GM19452 (cell line): ENCODE measurements around the gene SLC4A1.

Experiments used
- ATAC-seq: cut with Tn5 transposase; IDR thresholded peaks from one replicate; pipeline ENCODE4 v1.9.1; 2021; ENCODE audit not compliant: unreplicated experiment

Gene SLC4A1

DNA sequence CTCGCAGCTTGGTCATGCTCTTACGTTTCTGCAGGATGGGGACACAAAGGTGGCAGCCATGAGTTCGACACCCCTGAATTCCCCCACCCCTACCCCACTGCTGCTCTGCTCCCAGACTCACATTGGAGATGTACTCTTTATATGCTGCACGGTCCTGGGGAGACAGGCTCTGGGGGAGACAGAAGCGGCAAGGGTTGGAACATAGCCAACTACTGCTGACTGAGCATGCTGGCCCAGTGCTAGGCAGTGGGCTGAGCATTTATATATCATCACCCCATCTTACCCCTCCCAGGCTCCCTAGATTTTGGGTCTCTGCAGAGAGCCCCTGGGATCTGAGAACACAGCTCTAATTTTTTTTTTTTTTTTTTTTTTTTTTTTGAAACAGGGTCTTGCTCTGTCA, 60.2 kb downstream of the SLC4A1 start:
- no peak for ATAC-seq

DNA sequence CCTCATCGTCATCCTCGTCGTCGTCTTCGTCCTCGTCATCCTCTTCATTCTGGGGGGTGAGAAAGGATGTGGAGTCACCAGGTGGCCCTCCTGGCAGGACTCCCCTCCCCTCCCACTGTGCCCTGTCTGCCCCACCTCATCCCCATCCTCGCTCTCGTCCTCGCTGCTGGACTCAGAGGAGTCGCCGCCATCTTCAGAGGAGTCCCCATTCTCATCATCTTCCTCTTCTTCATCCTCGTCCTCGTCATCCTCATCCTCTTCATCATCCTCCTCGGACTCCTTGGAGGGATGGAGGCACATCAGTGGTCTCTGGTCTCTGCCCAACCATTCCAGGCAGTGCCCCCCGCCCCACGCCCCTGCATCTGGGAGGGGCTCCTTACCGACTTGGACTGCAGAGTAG, 60.6 kb downstream of the SLC4A1 start:
- no peak for ATAC-seq

DNA sequence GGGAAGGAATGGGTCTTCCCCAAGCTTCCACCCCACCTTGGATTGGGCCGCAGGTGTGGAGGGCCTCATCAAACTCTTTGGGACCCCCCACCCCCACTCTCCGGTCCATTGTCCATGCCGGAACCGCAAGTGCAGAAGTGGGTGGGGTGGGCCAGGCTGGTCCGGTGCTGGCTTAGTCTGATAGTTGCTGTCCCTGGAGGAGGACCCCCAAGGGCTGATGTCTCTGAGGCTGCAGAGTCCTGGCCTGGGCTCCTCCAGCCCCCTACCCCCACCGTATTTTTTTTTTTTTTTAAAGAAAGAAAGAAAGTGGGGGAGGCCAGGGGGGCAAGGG, 61.1 kb downstream of the SLC4A1 start:
- ATAC-seq: no peak

DNA sequence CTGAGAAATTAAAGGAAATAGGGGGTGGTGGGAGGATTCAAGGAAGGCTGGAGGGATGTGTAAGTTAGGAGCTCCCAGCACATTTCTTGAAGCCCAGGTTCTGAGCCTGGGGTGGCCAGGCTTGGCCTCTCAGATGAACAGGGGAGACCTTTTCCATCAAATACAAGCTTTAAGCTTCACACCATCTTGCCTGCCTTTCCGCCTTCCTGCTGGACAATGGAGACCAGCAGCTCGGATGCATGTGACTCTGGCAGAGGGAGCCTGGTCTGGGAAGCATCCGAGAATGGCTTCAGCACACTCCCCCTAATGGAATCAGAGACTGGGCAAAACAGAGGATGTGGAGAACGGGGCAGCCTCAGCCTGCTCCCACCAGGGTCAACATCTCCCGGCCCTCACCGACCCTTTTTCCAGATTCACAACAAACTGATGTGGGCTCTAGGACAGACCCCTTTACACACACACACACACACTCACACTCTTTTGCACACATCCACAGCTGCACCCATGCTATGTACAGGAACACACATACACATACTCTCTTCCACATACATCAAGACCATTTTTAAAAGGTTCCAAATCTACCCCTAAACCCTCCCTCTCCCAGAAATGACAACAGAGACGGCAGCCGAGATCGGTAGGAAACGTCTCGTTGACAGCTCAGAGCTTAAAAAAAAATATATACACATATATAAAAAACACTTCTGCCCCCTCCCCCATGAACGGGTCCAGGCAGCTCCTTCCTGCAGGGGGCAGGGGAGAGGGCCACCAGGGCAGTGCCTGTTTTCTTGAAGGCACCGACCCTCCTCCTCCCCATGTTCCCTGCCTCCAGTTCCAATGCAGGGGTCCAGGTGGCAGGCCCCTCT, 61.7 kb downstream of the SLC4A1 start:
- ATAC-seq: no peak

DNA sequence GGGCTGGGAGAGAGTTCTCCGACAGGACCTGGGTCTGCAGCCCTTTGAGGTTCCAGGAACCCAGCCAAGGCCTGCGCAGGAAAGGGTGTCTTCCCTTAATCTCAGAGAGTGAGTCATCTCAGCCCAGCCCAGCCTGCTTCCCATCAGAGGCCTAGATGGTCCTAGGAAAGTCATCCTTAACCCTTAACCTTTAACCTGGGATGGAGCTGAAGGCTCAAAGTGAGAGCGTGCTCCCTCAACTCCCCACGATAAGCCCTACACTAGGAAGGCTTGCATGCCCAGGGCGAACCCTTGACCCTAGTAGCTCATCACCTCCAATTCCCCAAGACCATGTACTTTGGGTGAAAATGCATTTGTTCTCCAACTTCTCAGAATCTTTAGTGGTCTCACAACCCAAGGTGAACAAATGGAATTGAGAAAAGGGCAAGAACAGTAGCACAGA, 63.5 kb downstream of the SLC4A1 start:
- no peak for ATAC-seq

DNA sequence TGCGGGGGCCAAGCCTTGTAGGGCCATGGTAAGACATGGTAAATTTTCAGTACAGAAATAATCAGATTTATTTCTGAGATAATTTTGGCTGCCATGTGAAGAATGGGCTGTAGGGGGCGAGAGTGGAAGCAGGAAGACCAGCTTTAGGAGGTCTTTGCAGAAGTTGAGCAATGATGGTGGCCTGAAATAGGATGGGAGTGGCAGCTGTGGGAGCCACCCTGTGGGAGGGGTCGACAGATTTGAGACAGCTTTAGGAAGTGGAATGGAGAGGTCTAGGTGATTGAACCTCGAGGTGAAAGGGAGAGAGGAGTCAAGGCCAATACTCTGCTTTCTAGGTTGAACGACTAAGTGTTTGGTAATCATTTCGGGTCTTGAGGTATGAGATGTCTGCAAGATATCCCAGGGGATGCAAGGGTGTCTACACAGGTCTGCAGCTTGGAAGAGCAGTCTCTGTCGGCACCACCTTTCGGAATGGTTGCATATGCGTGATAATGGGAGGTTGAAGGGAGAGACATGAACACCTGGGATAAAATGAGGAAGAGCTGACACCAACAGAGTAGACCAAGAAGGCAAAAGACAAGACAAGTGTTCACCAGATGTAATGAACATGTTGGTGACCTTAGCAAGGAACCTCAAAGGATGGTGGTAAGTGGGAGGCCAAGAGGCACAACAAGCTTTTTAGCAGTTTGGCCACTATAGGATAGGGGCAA, 64.0 kb downstream of the SLC4A1 start:
- ATAC-seq: no peak

DNA sequence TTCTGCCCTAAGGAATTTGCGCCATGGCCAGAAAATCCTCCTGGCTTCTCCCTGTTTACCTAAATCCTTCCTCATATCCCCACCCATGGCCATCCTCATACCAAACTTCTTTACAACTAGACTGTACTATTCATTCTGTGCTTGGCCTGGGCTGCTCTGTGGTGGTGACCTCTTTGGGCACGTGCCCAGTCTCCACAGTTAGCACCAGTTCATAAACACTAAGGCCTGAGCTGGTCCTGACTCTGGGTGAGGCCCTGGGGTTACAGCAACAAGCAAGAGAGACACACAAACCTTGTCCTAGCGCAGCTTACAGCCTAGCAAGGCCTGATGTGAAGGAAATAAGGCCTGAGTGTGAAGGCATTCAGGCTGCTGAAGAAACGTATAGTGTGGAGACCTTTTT, 65.2 kb downstream of the SLC4A1 start:
- no peak for ATAC-seq

DNA sequence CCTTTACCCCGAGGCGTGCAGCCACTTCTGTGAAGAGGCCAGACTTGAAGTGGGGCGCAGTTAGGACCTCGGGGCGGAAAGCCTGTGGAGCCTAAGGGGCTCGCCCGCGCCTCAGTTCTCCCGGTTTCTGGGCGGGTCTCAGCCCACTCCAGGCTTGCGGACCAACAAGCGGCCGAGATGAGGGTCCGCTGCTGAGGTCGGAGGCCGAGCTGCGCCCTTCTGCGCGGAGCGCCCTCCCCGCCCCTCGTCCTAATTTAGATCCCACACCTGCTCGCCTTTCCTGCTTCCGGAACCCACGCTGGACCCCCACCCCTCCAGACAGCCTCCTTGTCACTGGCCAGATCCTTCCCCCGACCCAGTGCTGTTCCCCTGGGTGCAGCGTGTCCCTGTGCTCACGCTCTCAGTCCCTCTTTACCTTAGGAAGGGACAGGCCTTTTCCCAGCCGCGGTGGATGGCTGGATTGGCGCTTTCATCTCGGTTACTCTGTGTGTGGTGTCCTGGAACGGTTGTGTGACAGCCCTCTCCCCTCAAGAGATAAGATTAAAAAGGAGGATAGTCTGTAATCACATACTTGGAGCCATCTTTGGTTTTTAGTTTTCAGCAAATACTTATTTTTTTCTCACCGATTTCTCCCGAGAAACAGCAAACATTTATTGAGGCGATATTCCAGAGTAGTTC, 67.3 kb downstream of the SLC4A1 start:
- no peak for ATAC-seq

DNA sequence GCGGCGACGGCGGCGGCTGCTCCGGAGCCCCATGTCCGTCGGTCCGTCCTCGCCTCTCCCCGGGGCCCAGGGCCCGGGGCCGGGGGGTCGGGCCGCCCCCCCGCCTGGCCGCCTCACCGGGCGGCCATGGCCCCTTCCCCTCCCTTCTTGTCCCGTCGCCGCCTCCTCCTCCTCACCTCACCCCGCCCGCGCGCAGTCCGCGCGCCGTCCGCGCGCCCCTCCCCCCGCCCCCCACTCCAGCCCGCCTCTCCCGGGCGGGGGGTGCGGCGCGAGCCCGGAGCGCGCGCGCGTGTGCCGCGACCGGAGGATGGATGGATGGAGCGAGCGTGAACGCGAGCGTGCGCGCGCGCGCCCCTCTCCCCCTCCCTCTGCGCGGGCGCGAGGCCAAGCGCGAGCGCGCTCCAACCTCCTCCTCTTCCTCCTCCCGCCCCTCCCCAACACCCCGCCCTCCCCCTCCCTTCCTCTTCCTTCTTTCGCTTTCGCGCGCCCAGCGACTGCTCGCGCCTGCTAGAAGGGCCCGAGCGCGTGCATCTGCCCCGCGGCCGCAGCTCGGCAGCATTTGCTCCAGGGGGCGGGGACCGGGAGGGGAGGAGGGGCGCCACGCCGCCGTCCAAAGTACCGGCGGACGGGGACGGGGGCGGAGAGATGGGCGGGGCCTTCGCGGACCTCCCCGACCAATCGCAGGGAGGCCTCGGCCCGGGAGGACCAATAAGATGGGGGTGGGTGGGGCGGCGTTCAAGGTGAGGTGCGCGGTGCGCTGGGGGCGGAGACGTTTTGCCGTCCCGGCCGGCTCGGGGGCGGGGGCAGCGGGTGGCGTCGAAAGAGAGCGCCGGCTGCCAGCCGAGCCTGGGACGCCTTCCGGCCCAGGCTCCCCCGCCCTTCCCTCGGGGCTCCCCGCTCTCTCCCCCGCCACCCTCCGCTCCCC, 68.1 kb downstream of the SLC4A1 start, which contains the start of gene ATXN7L3:
Gene ATXN7L3 (minus strand): TSS at position 332 of the 925 bp plus-strand sequence. CDS start 1,814 bp downstream, outside the sequence.
- peak; percentile 62 for ATAC-seq

DNA sequence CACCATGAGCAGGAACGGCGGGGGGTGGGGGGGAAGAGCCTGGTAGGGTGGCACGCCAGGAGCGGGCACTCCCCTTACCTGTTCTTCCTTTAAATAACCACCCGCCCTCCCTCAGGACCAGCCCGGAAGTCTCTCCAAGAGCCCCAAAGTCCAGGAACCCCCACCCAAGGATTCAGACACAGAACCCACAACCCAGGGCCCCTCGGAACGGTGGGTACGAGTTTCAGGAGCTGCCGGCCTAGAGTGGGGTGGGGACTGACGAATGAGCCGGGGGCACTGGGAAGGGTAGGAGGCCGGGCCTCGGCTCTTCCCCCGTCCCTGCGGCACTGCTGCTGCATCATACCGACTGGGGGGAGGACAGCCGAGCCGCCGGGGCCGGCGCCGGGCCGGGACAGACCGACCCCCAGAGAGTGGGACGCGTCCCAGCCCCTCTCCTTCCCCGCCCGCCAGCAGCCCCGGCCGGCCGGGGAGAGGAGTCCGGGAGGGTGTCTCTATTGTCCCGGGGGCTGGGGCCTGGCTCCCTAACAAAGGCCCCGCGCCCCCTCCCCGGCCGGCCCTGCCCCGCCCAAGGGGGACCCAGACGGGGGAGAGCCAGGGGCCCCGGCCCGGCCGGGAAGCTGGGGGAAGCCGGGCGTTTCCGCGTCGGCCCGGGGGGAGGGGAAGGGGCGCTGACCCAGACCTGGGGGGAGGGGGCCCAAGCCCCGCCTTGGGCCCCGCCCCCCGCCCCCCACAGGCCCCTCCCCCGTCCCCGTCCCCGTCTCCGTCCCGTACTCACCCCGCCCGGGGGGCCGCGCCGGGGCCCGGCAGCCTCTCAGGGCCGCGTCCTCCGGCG, 69.0 kb downstream of the SLC4A1 start:
- ATAC-seq: peak; percentile 16
